Stimulated activated CD8-positive, alpha-beta memory T cell treated with anti-CD3 and anti-CD28 coated beads, Interleukin-2, amount 100 ng/mL, for 48 hours (primary cell): ENCODE results near the gene STARD5.

ENCODE experiments used
- DNase-seq, 2 donors: peaks; one replicate each; pipeline ENCODE4 v3.0.0-alpha.2; 2020; ENCODE audit warnings: low read depth in 2 of 2

STARD5 gene

GRCh38 chr15:81312790-81313543 is 11.0 kb downstream of the STARD5 start:
- DNase-seq: no peak

DNA sequence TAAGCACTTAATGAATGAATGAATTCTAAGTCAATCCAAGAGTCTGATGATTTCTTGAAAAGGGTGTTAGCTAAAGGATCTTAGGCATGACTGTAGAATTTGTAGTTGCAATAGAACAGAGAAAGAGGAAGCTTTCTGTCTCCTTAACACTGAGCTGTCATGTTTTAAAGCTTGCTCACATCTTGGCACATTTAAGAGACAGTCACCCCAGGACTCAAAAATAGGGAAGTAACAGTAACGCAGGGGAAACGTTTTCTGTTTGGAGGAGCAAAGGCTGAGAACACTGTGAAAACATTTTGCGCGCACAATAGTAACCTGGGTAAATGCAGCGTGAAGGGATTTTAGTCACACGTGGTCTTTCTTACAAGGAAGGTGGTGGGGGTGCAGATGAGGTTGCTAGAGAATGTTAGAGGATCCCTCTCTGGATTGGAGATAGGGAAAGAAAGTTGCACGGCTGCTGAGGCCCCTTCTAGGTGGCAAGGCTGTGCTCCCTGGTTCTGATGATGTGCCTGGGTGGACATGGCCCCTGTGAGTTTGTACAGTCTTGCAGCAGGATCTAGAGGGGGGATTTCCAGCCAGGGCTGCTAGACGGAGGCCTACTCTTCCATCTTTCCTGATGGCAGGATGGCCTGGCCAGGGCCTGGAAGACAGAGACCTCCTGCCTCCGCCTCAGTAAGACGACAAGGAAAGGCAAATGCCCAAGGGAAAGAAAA is 12.0 kb downstream of the STARD5 start:
- DNase-seq: no peak

DNA sequence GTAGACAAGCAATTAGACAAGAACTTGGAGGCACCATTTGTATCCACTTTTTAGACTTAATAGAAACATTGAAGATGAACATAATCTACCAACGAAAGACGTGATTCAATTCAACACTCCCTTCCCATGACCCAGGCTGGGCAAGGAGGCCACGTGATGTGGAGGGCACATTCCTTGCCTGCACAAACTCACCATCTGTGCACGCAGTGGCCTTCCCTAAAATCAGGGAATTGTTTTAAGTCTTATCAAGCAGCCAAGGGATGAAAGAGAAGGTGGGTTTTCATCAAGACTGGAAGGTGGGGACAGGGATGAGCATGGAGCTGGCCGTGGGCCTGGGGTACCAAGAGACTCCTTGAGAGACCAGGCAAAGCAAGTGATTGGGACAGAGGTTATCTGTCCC is 13.5 kb downstream of the STARD5 start:
- no peak for DNase-seq

GRCh38 chr15:81309647-81310450 is 14.1 kb downstream of the STARD5 start:
- no peak for DNase-seq

- no peak for DNase-seq
These were observed 15.7 kb downstream of the STARD5 start for GRCh38 chr15:81308260-81308659.

DNA sequence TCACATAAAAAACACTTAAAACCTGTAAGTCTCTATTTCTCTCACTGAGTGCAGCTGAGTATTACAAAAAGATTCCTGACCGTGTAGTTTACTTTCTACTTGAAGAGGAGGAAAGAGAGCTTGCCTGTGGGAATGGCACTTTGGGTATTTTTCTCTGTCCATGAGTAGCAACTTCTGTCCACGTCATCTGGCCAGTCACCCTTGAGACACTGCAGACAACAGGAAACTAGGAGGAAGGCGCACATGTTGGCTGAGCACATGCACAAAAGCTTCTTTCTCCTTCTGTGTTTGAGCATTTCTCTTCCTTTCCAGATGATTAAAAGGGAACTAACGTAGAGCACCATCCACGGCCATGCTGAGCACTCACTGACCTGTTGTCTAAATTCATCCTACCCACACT is 19.7 kb downstream of the STARD5 start:
- no peak for DNase-seq

GRCh38 chr15:81303244-81304225 is 20.4 kb downstream of the STARD5 start:
- no peak for DNase-seq

GRCh38 chr15:81302701-81303109 is 21.2 kb downstream of the STARD5 start:
- DNase-seq: no peak

- no peak for DNase-seq
These were observed 22.0 kb downstream of the STARD5 start for GRCh38 chr15:81301815-81302399.

DNA sequence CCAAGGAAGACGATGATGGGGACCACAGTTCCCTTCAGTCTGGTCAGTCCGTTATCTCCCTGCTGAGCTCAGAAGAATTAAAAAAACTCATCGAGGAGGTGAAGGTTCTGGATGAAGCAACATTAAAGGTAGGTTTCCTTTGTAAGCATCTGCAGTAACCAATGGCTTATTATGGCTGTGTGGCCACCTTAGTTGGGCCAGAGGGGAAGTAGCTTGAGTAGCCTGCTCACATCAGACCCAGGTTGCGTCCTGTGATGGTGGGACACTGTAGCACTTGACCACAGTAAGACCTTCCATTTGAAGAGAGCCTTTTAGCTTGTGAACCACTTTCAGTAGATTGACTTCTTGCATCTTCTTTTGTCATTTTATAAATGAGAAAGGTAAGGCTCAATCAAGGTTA is 22.6 kb downstream of the STARD5 start:
- no peak for DNase-seq

DNA sequence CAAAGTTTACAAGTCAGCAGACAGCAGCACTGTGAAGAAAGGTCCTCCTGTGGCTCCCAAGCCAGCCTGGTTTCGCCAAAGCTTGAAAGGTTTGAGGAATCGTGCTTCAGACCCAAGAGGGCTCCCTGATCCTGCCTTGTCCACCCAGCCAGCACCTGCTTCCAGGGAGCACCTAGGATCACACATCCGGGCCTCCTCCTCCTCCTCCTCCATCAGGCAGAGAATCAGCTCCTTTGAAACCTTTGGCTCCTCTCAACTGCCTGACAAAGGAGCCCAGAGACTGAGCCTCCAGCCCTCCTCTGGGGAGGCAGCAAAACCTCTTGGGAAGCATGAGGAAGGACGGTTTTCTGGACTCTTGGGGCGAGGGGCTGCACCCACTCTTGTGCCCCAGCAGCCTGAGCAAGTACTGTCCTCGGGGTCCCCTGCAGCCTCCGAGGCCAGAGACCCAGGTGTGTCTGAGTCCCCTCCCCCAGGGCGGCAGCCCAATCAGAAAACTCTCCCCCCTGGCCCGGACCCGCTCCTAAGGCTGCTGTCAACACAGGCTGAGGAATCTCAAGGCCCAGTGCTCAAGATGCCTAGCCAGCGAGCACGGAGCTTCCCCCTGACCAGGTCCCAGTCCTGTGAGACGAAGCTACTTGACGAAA is 24.2 kb downstream of the STARD5 start:
- no peak for DNase-seq

DNA sequence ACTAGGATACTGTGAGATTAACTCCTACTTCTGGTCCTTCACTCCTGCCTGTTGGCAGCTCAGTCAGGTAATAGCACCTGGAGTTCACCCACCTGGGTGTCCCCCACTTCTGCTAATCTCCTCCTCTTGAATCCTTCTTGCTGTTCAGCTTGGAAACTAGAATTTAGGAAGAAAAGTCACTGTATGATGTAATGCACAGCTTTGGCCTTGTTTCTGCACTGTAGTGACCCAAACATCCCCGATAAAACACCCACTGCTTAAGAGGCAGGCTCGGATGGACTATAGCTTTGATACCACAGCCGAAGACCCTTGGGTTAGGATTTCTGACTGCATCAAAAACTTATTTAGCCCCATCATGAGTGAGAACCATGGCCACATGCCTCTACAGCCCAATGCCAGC is 24.8 kb downstream of the STARD5 start:
- no peak for DNase-seq

GRCh38 chr15:81298611-81299010 is 25.3 kb downstream of the STARD5 start:
- no peak for DNase-seq

DNA sequence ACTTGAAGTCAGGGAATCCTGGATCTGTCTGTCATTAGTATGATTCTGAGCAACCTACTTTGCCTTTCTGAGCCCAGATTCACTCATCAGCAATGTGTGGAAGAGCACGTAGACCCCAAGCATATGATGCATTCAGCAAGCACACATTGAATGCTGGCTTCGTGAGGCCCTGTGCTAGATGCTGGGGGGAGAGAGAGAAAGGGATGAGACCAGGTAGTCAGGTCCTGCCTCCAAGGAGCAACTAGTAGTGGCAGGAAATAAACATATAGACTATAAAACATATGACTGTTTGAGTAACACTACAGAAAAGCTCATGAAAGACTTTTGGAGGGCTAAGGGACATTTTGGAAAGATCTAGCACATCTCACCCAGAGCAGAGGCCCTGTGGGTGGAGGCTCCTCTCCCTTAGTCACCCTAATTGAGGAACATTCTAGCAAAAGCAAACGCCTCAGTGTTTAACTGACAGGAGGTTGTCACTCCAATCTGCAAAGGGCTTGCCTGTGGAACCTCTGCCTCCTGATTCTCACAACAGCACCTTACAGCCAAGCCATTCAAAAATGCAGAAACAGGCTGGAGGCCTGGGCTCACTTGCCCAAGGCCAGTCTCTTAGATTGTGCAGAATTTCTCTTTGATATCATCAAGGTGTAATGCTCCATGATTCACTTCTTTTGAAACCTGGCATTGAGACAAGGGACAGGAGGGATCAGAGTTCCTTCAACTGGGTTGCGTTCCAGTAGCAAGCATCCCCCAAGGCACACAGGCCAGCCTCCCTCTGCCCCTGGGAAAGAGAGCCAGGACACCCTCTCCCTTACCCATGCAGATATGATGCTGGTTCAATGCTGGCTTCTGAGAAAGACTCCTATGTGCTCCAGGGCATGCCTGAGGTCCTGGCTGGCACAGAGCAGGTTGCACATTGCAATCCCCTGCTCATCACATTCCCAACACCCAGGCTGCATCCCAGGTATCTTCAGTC is 26.1 kb downstream of the STARD5 start:
- no peak for DNase-seq

DNA sequence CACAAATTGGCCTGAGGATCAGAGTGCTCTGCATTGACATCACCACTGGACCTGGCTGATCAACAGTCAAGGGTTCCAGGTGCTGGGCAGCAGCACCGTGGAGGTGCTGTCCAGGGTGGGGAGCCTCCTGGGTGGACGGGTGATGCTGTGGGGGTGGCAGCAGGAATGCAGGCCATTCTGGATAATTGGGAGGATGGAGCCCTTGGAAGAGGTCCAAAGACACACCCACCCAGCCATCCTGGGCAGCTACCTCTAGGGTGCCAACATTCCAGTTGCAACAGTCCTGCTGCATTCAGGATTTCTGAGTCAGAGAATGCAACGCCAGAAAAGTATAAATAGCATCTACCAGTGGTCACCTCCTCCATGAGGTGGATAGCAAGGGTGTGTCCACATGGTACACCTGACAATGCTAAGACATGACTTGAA is 26.8 kb downstream of the STARD5 start:
- no peak for DNase-seq

GRCh38 chr15:81296673-81297072 is 27.3 kb downstream of the STARD5 start:
- peak; percentile 49 to 56 for DNase-seq

DNA sequence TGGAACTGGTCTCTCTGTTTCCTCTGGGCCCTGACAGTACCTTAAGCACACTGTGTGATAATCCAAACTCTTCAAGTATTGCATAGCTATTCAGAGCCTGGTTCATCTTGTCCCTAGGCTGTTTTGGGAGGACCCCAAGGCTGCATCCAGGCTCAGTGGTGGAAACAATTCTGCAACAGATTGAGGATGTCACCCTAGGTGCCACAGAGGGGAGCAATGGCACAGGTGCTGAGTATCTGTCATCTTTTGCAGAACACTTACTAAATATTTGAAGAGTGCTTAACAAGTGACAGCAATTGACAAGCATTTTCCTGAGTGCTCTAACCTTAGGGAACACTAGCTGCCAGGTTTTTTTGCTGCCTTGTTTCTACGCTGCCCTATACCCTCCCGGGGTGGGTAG is 27.8 kb downstream of the STARD5 start:
- DNase-seq: no peak

- DNase-seq: no peak
These were observed 28.3 kb downstream of the STARD5 start for GRCh38 chr15:81295486-81296121.

- no peak for DNase-seq
These were observed 29.4 kb downstream of the STARD5 start for GRCh38 chr15:81294516-81294880.
